ENCODE measurements around the gene ZNF22.

DNA sequence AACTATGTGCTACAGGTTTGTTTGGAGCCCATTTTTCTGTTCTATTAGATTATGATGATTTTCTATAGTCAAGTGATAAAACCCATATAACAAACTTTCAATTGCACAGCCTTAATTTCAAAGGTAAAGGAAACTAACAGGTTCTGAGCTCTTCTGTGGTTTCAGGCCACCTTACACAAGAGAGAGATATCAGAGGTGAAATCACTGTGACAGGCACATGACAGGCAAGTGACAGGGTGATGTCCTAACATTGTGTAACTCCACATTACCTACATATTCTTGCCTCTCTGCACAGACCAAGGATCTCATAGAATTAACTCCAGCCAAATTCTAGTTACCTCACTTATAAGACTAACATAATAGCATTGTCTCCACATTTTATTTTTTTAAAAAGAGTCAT, 35.0 kb downstream of the ZNF22 start:
- TF ChIP-seq CTCF (IDR thresholded peaks at IDR 0.05) (no peak), POLR2A (IDR thresholded peaks at IDR 0.05) (no peak)
